Endothelial cell of umbilical vein (primary cell): ENCODE measurements around the gene SESN1. TPM values are rescaled to one million over a fixed set of nuclear protein-coding genes. Genes with fewer than 3 reads are reported as not detected.
A peak's percentile ranks its signal among the peaks of the same experiment; 100 is the strongest.

Experiments used
- BruUV-seq: library from RNA; stranded (reverse); fragments of 400-500 nt; replicated peaks from 2 replicates; lab custom pipeline; 2021; lab: Mats Ljungman, UMichigan
- CTCF ChIA-PET: fragments of 300-600, 350-600 bp; sonication (Branson Sonifier 250); formaldehyde crosslinking; loops from one replicate; lab custom pipeline; 2021; ENCODE audit warnings: antibody characterized with exemption, inconsistent platforms; lab: Charles Lee
- POLR2A ChIA-PET: fragments of 300-600, 350-600 bp; sonication (Branson Sonifier 250); formaldehyde crosslinking; loops from one replicate; lab custom pipeline; 2021; ENCODE audit warnings: antibody characterized with exemption, inconsistent platforms; lab: Charles Lee
- DNase-seq: peaks from one replicate; pipeline ENCODE4 v3.0.0-alpha.2; 2011; ENCODE audit warnings: low read depth, low spot score
- FAIRE-seq: peaks from 2 replicates; lab custom pipeline; 2011; peaks lifted over from hg19 to GRCh38; lab: Jason Lieb, UNC
- H2AFZ ChIP-seq: 2 replicates; pipeline ENCODE4 v1.6.0; 2012; ENCODE audit warnings: low read depth, low read length, control low read depth, inconsistent platforms
- H3K27ac ChIP-seq: 2 replicates; pipeline ENCODE4 v1.5.1; 2011; ENCODE audit warnings: low read depth, mild to moderate bottlenecking, control low read depth, low read length, moderate library complexity; ENCODE audit not compliant: insufficient read depth
- H3K27me3 ChIP-seq, 2 experiments: 2 replicates each; pipeline versions ENCODE4 v1.6.0 to v1.6.1; 2011; ENCODE audit warnings: low read length in 2 of 2, mixed read lengths in 1 of 2; ENCODE audit not compliant: control insufficient read depth in 2 of 2, insufficient read depth in 2 of 2
- H3K36me3 ChIP-seq, 2 experiments: 2 replicates in 1 of 2; 3 replicates in 1 of 2; pipeline ENCODE4 v1.5.1; 2011; ENCODE audit warnings: low read length in 2 of 2, mild to moderate bottlenecking in 1 of 2, moderate library complexity in 1 of 2; ENCODE audit not compliant: control insufficient read depth in 2 of 2, insufficient read depth in 2 of 2; ENCODE audit errors: extremely low read depth in 1 of 2
- H3K4me1 ChIP-seq: 3 replicates; pipeline ENCODE4 v1.5.1; 2011; ENCODE audit warnings: mild to moderate bottlenecking, low read length; ENCODE audit not compliant: control insufficient read depth, insufficient read depth; ENCODE audit errors: extremely low read depth
- H3K4me2 ChIP-seq: 2 replicates; pipeline ENCODE4 v1.6.1; 2011; ENCODE audit warnings: low read length, control low read depth, mixed read lengths; ENCODE audit not compliant: insufficient read depth
- H3K4me3 ChIP-seq, 3 experiments: fragments of 200-600 bp in 1 of 3; sonication (generic), shearing (Covaris generic) in 1 of 3; replicated peaks in 1 of 3; 2 replicates each; pipeline ENCODE4 v1.5.1; 2011 to 2016; ENCODE audit warnings: control low read depth in 3 of 3, low read length in 3 of 3, mild to moderate bottlenecking in 2 of 3, inconsistent platforms in 1 of 3, low read depth in 1 of 3, moderate library complexity in 1 of 3; ENCODE audit not compliant: insufficient read depth in 1 of 3
- H3K79me2 ChIP-seq: 2 replicates; pipeline ENCODE4 v1.6.0; 2012; ENCODE audit warnings: low read length, inconsistent platforms; ENCODE audit not compliant: control insufficient read depth, insufficient read depth
- H3K9ac ChIP-seq: replicated peaks from 2 replicates; pipeline ENCODE3; 2011; ENCODE audit warnings: low read length, control low read depth; ENCODE audit not compliant: insufficient read depth; ENCODE audit errors: extremely low read depth
- H3K9me1 ChIP-seq: replicated peaks from 3 replicates; pipeline ENCODE4 v1.6.0; 2011; ENCODE audit warnings: mild to moderate bottlenecking, low read length; ENCODE audit not compliant: control insufficient read depth, insufficient read depth; ENCODE audit errors: extremely low read depth
- H3K9me3 ChIP-seq: replicated peaks from 2 replicates; pipeline ENCODE4 v1.5.1; 2012; ENCODE audit warnings: low read length, inconsistent platforms; ENCODE audit not compliant: control insufficient read depth, insufficient read depth
- H4K20me1 ChIP-seq: replicated peaks from 2 replicates; pipeline ENCODE3; 2011; ENCODE audit warnings: mild to moderate bottlenecking, low read length; ENCODE audit not compliant: control insufficient read depth, insufficient read depth; ENCODE audit errors: extremely low read depth
- CTCF ChIP-seq, 2 donors: IDR thresholded peaks; 1 replicate in 1 of 2; 2 replicates in 1 of 2; pipeline ENCODE4 v1.5.1; 2011; ENCODE audit warnings: low read length in 2 of 2, mild to moderate bottlenecking in 2 of 2, moderate library complexity in 2 of 2, control low read depth in 1 of 2, inconsistent platforms in 1 of 2, low read depth in 1 of 2; ENCODE audit not compliant: insufficient read depth in 1 of 2; ENCODE audit errors: extremely low read depth in 1 of 2
- EZH2 ChIP-seq: IDR thresholded peaks from 2 replicates; pipeline ENCODE4 v1.6.1; 2012; ENCODE audit warnings: borderline replicate concordance, low read depth, mild to moderate bottlenecking, moderate library complexity, low read length, inconsistent platforms; ENCODE audit not compliant: severe bottlenecking
- FOS ChIP-seq: IDR thresholded peaks from 2 replicates; pipeline ENCODE4 v1.6.1; 2011; ENCODE audit warnings: mild to moderate bottlenecking, low read length, moderate library complexity, borderline replicate concordance; ENCODE audit not compliant: insufficient read depth
- GATA2 ChIP-seq: IDR thresholded peaks from 2 replicates; pipeline ENCODE4 v1.7.0; 2011; ENCODE audit warnings: low read depth, mild to moderate bottlenecking, moderate library complexity, mixed read lengths, low read length; ENCODE audit not compliant: insufficient read length, insufficient read depth
- JUN ChIP-seq: IDR thresholded peaks from 2 replicates; pipeline ENCODE4 v1.6.1; 2011; ENCODE audit warnings: borderline replicate concordance, low read depth; ENCODE audit not compliant: insufficient read length, insufficient read depth
- MAX ChIP-seq: IDR thresholded peaks from 2 replicates; pipeline ENCODE4 v1.6.1; 2011; ENCODE audit not compliant: insufficient read depth, insufficient read length
- MYC ChIP-seq: IDR thresholded peaks from one replicate; pipeline ENCODE4 v1.6.1; 2011; ENCODE audit warnings: mild to moderate bottlenecking, low read depth, low read length
- POLR2A ChIP-seq: IDR thresholded peaks from 2 replicates; pipeline ENCODE4 v1.6.1; 2012; ENCODE audit warnings: low read depth, mild to moderate bottlenecking, control low read depth, low read length
- POLR2AphosphoS5 ChIP-seq: IDR thresholded peaks from 2 replicates; pipeline ENCODE4 v1.6.1; 2012; ENCODE audit warnings: low read depth, mild to moderate bottlenecking, control low read depth, low read length, moderate library complexity; ENCODE audit not compliant: insufficient read depth
- dilution Hi-C: fragments of 300-500 bp; cut with MboI; formaldehyde crosslinking; loops from one replicate; pipeline ENCODE4 v1.15.0; 2019; ENCODE audit warnings: low sequenced_read_pairs; ENCODE audit not compliant: extremely low pct_ligation_motif_present
- intact Hi-C: fragments of 100-400 bp; cut with micrococcal nuclease; formaldehyde crosslinking; loops from one replicate; pipeline ENCODE4 v1.10.0; 2022
- polyA plus RNA-seq, 4 experiments: library from polyadenylated mRNA; depleted of rRNA in 3 of 4; stranded (reverse) in 3 of 4; unstranded in 1 of 4; fragments of >200 nt; gene quantifications; 2 replicates each; pipeline versions ENCODE4 v1.2.1 to v1.2.3, GENCODE V29; 2011 to 2012; ENCODE audit warnings: missing spikeins in 1 of 4
- total RNA-seq: library from RNA; stranded (reverse); gene quantifications from 2 replicates; pipeline ENCODE4 v1.2.3, GENCODE V29; 2021

Gene SESN1
- total and polyA plus RNA-seq, 2 donors (not counting 3 experiments of a cell fraction or from before 2014, with no cell fraction given), result 7.1 to 15.6 TPM

DNA sequence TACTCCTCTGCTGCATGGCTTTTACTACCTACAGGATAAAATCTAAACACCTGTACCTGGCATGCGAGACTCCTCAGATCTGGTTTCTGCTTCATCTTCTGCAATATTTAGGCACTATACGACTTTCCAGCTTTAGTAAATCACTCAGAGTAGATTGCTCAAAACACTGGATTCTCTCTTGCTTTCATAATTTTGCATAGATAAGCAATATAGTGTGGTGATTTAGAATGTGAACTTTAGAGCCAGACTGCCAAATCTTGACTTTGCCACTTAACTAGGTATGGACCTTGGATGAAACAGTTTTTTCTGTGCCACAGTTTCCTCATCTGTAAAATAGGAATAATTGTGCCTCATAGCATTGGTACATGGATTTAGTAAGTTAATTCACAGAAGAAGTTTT, 29.6 kb upstream of the SESN1 start:
- no peaks in the 10 kb centered on the region for H3K27me3 ChIP-seq
- no peaks in the 10 kb centered on the region for H3K36me3 ChIP-seq
- H3K4me1 ChIP-seq, result no peaks in the 10 kb centered on the region
- peaks cover 21% of the 10 kb centered on the region for H3K79me2 ChIP-seq
- no peak overlapping the region for H3K4me2 ChIP-seq
- peaks cover 3% of the 10 kb centered on the region for H4K20me1 ChIP-seq
- intact Hi-C loops, result no loop called here
- H3K4me3 ChIP-seq, result no peak overlapping the region
- ChIA-PET CTCF (no interaction called here), POLR2A (no interaction called here)
- dilution Hi-C loops, result no loop called here
- no peaks in the 10 kb centered on the region for H3K9me3 ChIP-seq
- no peak for TF ChIP-seq POLR2A
- TF ChIP-seq MYC, result no peak
- TF ChIP-seq GATA2, result no peak
- no peak for TF ChIP-seq POLR2AphosphoS5
- TF ChIP-seq CTCF (IDR thresholded peaks at IDR 0.05; ENCODE audit: extremely low read depth in 1 of 2, insufficient read depth in 1 of 2, low read depth in 1 of 2, low read length in 2 of 2), result no peak
- no peak for TF ChIP-seq FOS
- TF ChIP-seq JUN, result no peak
- BruUV-seq, result no TSS peak
- DNase-seq (no peak), FAIRE-seq (no peak)
- H2AFZ ChIP-seq, result no peak overlapping the region
- no peak overlapping the region for H3K27ac ChIP-seq
- H3K9me1 ChIP-seq, result no peaks in the 10 kb centered on the region
- H3K9ac ChIP-seq, result no peak overlapping the region

GRCh38 chr6:109121411-109121810, 26.8 kb upstream of the SESN1 start:
- Histone ChIP-seq H3K79me2 (peaks cover 29% of the 10 kb centered on the region), H3K4me1 (no peaks in the 10 kb centered on the region), H3K27me3 (no peaks in the 10 kb centered on the region), H3K4me2 (no peak overlapping the region), H3K9ac (no peak overlapping the region), H3K9me3 (no peaks in the 10 kb centered on the region), H2AFZ (no peak overlapping the region), H4K20me1 (peaks cover 3% of the 10 kb centered on the region), H3K9me1 (no peaks in the 10 kb centered on the region), H3K4me3 (no peak overlapping the region), H3K36me3 (no peaks in the 10 kb centered on the region), H3K27ac (no peak overlapping the region)
- BruUV-seq, result no TSS peak
- ChIA-PET CTCF (no interaction called here), POLR2A (no interaction called here)
- intact Hi-C loops, result no loop called here
- no peak for TF ChIP-seq GATA2
- no peak for TF ChIP-seq MAX
- no peak for TF ChIP-seq CTCF (IDR thresholded peaks at IDR 0.05; ENCODE audit: extremely low read depth in 1 of 2, insufficient read depth in 1 of 2, low read depth in 1 of 2, low read length in 2 of 2)
- no peak for TF ChIP-seq POLR2A
- TF ChIP-seq EZH2, result no peak
- no peak for TF ChIP-seq MYC
- TF ChIP-seq FOS, result no peak
- no peak for TF ChIP-seq POLR2AphosphoS5
- TF ChIP-seq JUN, result no peak
- peak; percentile 46 for DNase-seq
- no peak for FAIRE-seq
- dilution Hi-C loops, result no loop called here
